Stimulated activated CD8-positive, alpha-beta memory T cell treated with anti-CD3 and anti-CD28 coated beads, Interleukin-15, amount 100 ng/mL, for 24 hours (primary cell): Measurements from ENCODE around the gene SERPINB12.

Experiments
- DNase-seq: peaks from one replicate; pipeline ENCODE4 v3.0.0-alpha.2; 2020; ENCODE audit warnings: low read depth

Gene SERPINB12

GRCh38 chr18:63551769-63552168 is 9.6 kb downstream of the SERPINB12 start:
- DNase-seq, result no peak

- DNase-seq, result no peak
These were observed 10.4 kb downstream of the SERPINB12 start for GRCh38 chr18:63552581-63552980.

DNA sequence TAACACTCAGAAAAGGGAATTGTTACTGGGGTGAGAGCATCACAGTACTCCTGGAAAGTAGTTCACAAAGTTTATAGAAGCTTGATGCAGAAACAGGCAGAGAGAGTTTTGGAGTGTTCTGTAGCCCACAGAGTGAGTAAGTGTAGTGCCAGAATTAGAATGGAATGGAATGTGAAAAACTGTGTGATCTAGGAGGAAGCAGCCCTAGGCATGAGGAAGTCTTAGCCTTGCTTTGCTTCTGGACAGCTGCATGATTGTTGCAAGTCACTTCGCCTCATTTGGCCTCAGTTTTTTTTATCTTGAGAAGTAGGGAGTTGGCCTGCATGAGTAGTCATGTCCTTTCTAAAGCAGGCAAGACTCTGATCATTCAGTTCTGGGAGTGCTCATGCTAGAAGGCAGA is 10.9 kb downstream of the SERPINB12 start:
- DNase-seq, result no peak

GRCh38 chr18:63559567-63560491 is 17.7 kb downstream of the SERPINB12 start:
- no peak for DNase-seq

- DNase-seq, result no peak
These were observed 20.1 kb downstream of the SERPINB12 start for GRCh38 chr18:63562284-63562683.

- no peak for DNase-seq
These were observed 21.9 kb downstream of the SERPINB12 start for GRCh38 chr18:63564021-63564420.

GRCh38 chr18:63564561-63564960 is 22.4 kb downstream of the SERPINB12 start:
- DNase-seq, result no peak

- no peak for DNase-seq
These were observed 25.1 kb downstream of the SERPINB12 start for GRCh38 chr18:63567276-63567675.

DNA sequence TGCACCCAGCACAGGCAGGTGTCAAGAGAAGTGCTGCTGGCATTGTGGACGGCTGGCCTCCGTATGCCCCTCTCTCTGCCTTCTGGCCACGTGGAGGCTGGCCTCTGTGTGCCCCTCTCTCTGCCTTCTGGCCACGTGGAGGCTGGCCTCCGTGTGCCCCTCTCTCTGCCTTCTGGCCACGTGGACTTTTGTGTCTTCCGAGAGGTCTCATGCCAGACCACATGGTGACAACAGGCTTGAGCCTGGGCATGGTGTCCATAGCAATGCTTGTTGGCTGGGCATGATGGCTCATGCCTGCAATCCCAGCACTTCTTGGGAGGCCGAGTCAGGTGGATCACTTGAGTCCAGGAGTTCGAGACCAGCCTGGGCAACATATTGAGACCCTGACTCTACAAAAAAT is 25.7 kb downstream of the SERPINB12 start:
- DNase-seq, result no peak

- DNase-seq, result no peak
These were observed 28.6 kb downstream of the SERPINB12 start for GRCh38 chr18:63570721-63571120.

DNA sequence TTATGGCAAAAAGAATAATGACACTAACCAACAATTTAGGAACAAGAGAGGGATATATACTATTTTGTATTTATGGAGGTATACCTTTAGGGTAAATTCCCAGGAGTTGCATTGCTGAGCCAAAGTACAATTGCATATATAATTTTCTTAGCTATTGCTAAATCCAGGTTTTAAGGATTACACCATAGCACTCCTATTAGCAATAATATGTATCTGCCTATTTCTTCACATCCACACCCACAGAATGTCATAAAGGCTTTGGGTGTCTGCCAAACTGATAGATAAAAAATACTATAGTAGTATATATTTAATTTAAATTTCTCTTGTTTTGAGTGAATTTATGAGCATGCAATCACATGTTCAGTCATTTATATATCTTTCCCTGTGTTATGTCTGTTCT is 33.5 kb downstream of the SERPINB12 start:
- DNase-seq, result no peak

GRCh38 chr18:63578357-63578958 is 36.3 kb downstream of the SERPINB12 start:
- no peak for DNase-seq

GRCh38 chr18:63579616-63580015 is 37.4 kb downstream of the SERPINB12 start:
- DNase-seq, result no peak

GRCh38 chr18:63585988-63586387 is 43.8 kb downstream of the SERPINB12 start:
- no peak for DNase-seq

DNA sequence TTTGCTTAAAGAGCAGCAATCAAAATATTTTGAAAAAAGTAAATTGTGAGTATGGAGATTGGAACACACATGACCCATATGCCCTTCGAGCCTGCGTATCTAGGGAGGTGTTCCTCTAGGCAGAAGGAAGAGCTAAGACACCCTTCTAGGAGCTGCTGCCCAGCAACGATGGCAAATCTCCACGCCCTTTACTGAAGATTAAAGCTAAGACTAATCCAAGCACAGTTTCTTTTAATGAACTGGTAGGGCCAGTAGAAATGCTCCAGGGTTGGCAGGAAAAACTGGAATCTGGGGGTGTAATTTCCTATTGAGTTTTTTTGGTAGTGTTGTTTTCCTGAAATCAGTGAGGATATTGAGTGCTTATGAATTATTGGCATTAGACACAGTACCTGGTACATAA is 44.3 kb downstream of the SERPINB12 start:
- DNase-seq, result no peak

GRCh38 chr18:63586966-63587365 is 44.8 kb downstream of the SERPINB12 start, which contains the start of gene SERPINB13:
TSS of gene SERPINB13 (plus strand) at chr18:63587343. CDS start at chr18:63588668, 1,325 bp downstream.
- DNase-seq, result no peak

- DNase-seq, result no peak
These were observed 46.7 kb downstream of the SERPINB12 start for GRCh38 chr18:63588909-63589308.

DNA sequence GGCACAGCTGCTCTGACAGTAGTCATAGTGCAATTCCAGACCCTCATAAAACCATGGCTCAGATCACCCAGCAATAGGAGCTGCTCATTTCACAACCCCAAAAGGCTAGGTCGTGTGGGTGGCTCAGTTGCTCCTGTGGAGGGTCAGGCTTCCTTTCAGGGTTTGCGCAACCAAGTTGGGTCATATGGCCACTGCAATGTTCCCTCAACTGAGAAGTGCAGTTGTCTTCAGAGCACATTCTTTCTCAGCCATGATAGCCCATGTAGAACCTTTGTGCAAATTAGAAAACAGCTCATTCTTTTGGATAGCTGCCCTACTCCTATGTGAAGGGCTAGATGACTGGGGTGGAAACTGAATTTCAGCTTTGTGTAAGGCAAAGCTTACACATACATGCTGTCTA is 48.2 kb downstream of the SERPINB12 start:
- DNase-seq, result no peak

GRCh38 chr18:63590966-63591695 is 49.0 kb downstream of the SERPINB12 start:
- no peak for DNase-seq

GRCh38 chr18:63591725-63592124 is 49.6 kb downstream of the SERPINB12 start:
- DNase-seq, result no peak

GRCh38 chr18:63592471-63592870 is 50.3 kb downstream of the SERPINB12 start:
- DNase-seq, result no peak

DNA sequence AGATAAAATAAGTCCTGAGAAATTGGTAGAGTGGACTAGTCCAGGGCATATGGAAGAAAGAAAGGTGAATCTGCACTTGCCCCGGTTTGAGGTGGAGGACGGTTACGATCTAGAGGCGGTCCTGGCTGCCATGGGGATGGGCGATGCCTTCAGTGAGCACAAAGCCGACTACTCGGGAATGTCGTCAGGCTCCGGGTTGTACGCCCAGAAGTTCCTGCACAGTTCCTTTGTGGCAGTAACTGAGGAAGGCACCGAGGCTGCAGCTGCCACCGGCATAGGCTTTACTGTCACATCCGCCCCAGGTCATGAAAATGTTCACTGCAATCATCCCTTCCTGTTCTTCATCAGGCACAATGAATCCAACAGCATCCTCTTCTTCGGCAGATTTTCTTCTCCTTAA is 54.8 kb downstream of the SERPINB12 start:
- DNase-seq, result no peak

GRCh38 chr18:63603355-63603754 is 61.2 kb downstream of the SERPINB12 start:
- DNase-seq, result no peak
